ENCODE results near the gene GATA3. TPM values are rescaled to one million over a fixed set of nuclear protein-coding genes. Genes with fewer than 3 reads are reported as not detected.

The GATA3 gene
- total RNA-seq, 4 donors from 2014 or later, result 0.35 to 1.3 (median 0.40) TPM; not detected in 1

GRCh38 chr10:8041992-8042720 is 12.3 kb upstream of the GATA3 start:
- no peak for DNase-seq
- Histone ChIP-seq H3K9me3 (no peaks in the 10 kb centered on the region), H3K27me3 (peaks cover 28 to 100% (median 68%) of the 10 kb centered on the region in 4 donors), H3K36me3 (no peaks in the 10 kb centered on the region), H3K27ac (no peak overlapping the region), H3K4me3 (no peak overlapping the region), H3K4me1 (peaks cover 14 to 59% (median 18%) of the 10 kb centered on the region in 3 donors)
- WGBS, 2 donors, result 14 to 19% methylated on average over 10 to 15 of the region's 17 CpGs
- intact Hi-C loops (cut with DNase I), result no loop called here
- TF ChIP-seq, protein P1, sequence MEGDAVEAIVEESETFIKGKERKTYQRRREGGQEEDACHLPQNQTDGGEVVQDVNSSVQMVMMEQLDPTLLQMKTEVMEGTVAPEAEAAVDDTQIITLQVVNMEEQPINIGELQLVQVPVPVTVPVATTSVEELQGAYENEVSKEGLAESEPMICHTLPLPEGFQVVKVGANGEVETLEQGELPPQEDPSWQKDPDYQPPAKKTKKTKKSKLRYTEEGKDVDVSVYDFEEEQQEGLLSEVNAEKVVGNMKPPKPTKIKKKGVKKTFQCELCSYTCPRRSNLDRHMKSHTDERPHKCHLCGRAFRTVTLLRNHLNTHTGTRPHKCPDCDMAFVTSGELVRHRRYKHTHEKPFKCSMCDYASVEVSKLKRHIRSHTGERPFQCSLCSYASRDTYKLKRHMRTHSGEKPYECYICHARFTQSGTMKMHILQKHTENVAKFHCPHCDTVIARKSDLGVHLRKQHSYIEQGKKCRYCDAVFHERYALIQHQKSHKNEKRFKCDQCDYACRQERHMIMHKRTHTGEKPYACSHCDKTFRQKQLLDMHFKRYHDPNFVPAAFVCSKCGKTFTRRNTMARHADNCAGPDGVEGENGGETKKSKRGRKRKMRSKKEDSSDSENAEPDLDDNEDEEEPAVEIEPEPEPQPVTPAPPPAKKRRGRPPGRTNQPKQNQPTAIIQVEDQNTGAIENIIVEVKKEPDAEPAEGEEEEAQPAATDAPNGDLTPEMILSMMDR (IDR thresholded peaks at IDR 0.05), result no peak
- no peak for TF ChIP-seq POLR2A (IDR thresholded peaks at IDR 0.05)

DNA sequence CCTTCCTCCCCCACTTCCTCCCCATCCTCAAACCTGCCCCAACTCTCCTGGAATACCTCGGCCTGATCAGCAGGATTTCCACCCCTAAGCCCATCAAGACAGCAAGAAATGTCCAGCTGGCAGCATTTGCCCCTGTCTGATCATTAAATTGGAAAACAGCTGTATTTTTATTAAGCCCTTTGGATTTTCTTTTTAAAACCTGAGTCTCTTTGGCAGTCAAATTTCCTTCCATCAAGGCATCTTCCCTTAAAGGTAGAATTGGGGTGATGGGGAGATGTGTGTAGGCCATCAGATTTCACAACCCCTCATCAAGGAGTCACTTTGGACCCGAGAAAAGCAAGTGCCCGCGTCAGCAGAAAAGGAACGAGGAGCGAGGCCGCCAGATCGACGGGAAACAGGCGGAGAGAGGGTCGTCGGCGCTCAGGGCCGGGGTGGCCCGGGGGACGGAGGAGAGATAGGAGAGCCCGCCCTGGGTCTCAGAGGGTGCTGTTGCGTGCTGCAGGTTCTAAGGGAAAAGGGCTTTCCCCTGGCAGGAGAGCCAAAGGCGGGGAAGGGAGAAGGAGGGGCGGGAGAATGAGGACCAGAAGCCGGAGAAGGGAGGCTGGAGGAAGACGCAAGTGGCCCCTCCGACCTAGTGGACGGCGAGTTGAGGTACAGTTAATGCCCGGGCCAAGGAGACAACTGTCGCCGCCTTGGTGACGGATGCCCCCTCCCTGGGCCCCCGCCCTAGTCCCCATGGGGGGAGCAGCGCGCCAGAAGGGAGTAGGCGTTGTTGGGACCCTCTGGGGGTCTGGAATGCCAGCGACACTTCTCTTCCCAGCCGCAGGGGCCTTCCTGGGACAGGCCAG is 11.5 kb upstream of the GATA3 start:
- Histone ChIP-seq H3K36me3 (no peaks in the 10 kb centered on the region), H3K4me3 (no peak overlapping the region), H3K27me3 (peaks cover 27 to 100% (median 66%) of the 10 kb centered on the region in 4 donors), H3K27ac (no peak overlapping the region), H3K9me3 (no peaks in the 10 kb centered on the region), H3K4me1 (peaks cover 14 to 58% (median 18%) of the 10 kb centered on the region in 3 donors)
- TF ChIP-seq POLR2A (IDR thresholded peaks at IDR 0.05), result no peak
- DNase-seq, result no peak
- intact Hi-C loops (cut with DNase I), result no loop called here
- WGBS, 2 donors, result 4 to 21% methylated on average over 14 to 20 of the region's 35 CpGs

- 12 to 23% methylated on average over 14 to 17 of the region's 31 CpGs for WGBS, 2 donors
Measured at GRCh38 chr10:8043569-8044306, 10.8 kb upstream of the GATA3 start.

GRCh38 chr10:8044331-8044907 is 10.1 kb upstream of the GATA3 start:
- DNase-seq, result no peak
- no peaks in the 10 kb centered on the region for H3K36me3 ChIP-seq
- H3K4me3 ChIP-seq, result peak overlapping the region in 1 of 4 donors; percentile 52
- peaks cover 40 to 100% (median 69%) of the 10 kb centered on the region in 4 donors for H3K27me3 ChIP-seq
- TF ChIP-seq POLR2A (IDR thresholded peaks at IDR 0.05), result no peak
- TF ChIP-seq, protein P1 (IDR thresholded peaks at IDR 0.05), result no peak
- WGBS, 2 donors, result 11 to 16% methylated on average over 8 of the region's 12 CpGs
- H3K4me1 ChIP-seq, result peaks cover 17 to 71% (median 18%) of the 10 kb centered on the region in 3 donors
- H3K9me3 ChIP-seq, result no peaks in the 10 kb centered on the region
- intact Hi-C loops (cut with DNase I), result no loop called here
- no peak overlapping the region for H3K27ac ChIP-seq

More at GRCh38 chr10:8043569-8044306, 10.8 kb upstream of the GATA3 start:
- intact Hi-C loops (cut with DNase I), result no loop called here
- no peaks in the 10 kb centered on the region for H3K36me3 ChIP-seq
- no peak overlapping the region for H3K27ac ChIP-seq
- no peak overlapping the region for H3K4me3 ChIP-seq
- no peak for TF ChIP-seq POLR2A (IDR thresholded peaks at IDR 0.05)
- TF ChIP-seq, protein P1 (IDR thresholded peaks at IDR 0.05), result no peak
- H3K4me1 ChIP-seq, result peaks cover 14 to 64% (median 18%) of the 10 kb centered on the region in 3 donors
- peaks cover 33 to 100% (median 67%) of the 10 kb centered on the region in 4 donors for H3K27me3 ChIP-seq
- DNase-seq, result no peak
- no peaks in the 10 kb centered on the region for H3K9me3 ChIP-seq

Measured in esophagus squamous epithelium (tissue), 5 donors.